Colonic mucosa (tissue), 4 donors: Measurements from ENCODE around the gene ADGRG3. TPM values are rescaled to one million over a fixed set of nuclear protein-coding genes. Genes with fewer than 3 reads are reported as not detected.

Experiments
- DNase-seq: peaks from one replicate; pipeline ENCODE4 v3.0.0-alpha.2; 2020
- H3K27ac ChIP-seq: fragments of 200-600 bp; one replicate; pipeline ENCODE4 v1.8.0; 2021
- H3K27me3 ChIP-seq: fragments of 200-600 bp; one replicate; pipeline ENCODE4 v1.8.0; 2021
- H3K36me3 ChIP-seq: fragments of 200-600 bp; one replicate; pipeline ENCODE4 v1.8.0; 2021
- H3K4me1 ChIP-seq: fragments of 200-600 bp; one replicate; pipeline ENCODE4 v1.8.0; 2021; ENCODE audit warnings: mild to moderate bottlenecking
- H3K4me3 ChIP-seq: fragments of 200-600 bp; one replicate; pipeline ENCODE4 v1.8.0; 2021
- H3K9ac ChIP-seq, 2 donors: one replicate each; pipeline ENCODE4 v1.7.0; 2013; ENCODE audit warnings: control low read depth in 2 of 2, low read depth in 2 of 2, low read length in 2 of 2
- H3K9me3 ChIP-seq: fragments of 200-600 bp; one replicate; pipeline ENCODE4 v1.8.0; 2021
- intact Hi-C: fragments of 100-400 bp; cut with DNase I; formaldehyde crosslinking; loops from one replicate; pipeline ENCODE4 v1.14.1; 2022
- total RNA-seq, 2 donors: library from RNA; stranded (reverse); fragmentation: NEBNext Ultra II Directional in 1 of 2; extraction: Animal tissue kit (Norgen Biotek cat#: 25700) in 1 of 2; gene quantifications; one replicate each; pipeline ENCODE4 v1.2.1, GENCODE V29; 2021
- TF ChIP-seq, protein P1 (sequence below): fragments of 200-600 bp; IDR thresholded peaks from one replicate; pipeline ENCODE4 v1.8.0; 2022; ENCODE audit warnings: antibody characterized with exemption, mild to moderate bottlenecking
- donor health status: healthy.
- donor health status: DM: no; HTN: no; CAD: no.
- donor health status: DM: no; HTN: no; CAD: no.

The ADGRG3 gene
- total RNA-seq, 2 donors from 2014 or later: 0.27 to 0.82 TPM

DNA sequence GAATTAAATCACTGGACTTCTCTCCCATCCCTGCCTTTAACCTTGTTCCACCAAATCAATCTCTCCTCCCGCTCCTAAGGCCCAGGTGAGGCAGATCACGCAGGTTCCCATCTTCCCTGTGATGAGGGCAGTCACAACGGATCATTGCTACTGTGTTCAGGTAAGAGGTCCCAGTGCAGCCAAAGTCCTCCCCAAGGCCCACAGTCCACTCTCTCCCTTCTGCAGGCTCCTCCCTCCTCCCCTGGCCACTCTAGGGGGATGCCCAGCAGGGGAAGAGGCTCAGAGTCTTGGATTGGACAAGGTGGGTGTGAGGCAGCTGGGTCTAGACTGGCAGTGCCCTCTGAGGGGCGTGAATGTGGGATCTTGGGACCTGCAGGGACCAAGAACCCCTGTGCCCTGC, 2.6 kb upstream of the ADGRG3 start:
- DNase-seq: no peak
- Histone ChIP-seq H3K36me3 (no peaks in the 10 kb centered on the region), H3K9me3 (no peaks in the 10 kb centered on the region), H3K4me1 (no peaks in the 10 kb centered on the region), H3K9ac (no peak overlapping the region), H3K4me3 (no peak overlapping the region), H3K27ac (no peak overlapping the region), H3K27me3 (no peaks in the 10 kb centered on the region)
- intact Hi-C loops: no loop called here
- TF ChIP-seq, protein P1, sequence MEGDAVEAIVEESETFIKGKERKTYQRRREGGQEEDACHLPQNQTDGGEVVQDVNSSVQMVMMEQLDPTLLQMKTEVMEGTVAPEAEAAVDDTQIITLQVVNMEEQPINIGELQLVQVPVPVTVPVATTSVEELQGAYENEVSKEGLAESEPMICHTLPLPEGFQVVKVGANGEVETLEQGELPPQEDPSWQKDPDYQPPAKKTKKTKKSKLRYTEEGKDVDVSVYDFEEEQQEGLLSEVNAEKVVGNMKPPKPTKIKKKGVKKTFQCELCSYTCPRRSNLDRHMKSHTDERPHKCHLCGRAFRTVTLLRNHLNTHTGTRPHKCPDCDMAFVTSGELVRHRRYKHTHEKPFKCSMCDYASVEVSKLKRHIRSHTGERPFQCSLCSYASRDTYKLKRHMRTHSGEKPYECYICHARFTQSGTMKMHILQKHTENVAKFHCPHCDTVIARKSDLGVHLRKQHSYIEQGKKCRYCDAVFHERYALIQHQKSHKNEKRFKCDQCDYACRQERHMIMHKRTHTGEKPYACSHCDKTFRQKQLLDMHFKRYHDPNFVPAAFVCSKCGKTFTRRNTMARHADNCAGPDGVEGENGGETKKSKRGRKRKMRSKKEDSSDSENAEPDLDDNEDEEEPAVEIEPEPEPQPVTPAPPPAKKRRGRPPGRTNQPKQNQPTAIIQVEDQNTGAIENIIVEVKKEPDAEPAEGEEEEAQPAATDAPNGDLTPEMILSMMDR: no peak

GRCh38 chr16:57666353-57667047, 1.6 kb upstream of the ADGRG3 start:
- Histone ChIP-seq H3K9me3 (no peaks in the 10 kb centered on the region), H3K36me3 (no peaks in the 10 kb centered on the region), H3K4me1 (no peaks in the 10 kb centered on the region), H3K27me3 (no peaks in the 10 kb centered on the region), H3K4me3 (no peak overlapping the region), H3K9ac (no peak overlapping the region), H3K27ac (no peak overlapping the region)
- TF ChIP-seq, protein P1: no peak
- DNase-seq: no peak
- intact Hi-C loops: no loop called here

- no peak overlapping the region for H3K9ac ChIP-seq
- H3K27ac ChIP-seq: no peak overlapping the region
- no peaks in the 10 kb centered on the region for H3K9me3 ChIP-seq
- no peaks in the 10 kb centered on the region for H3K36me3 ChIP-seq
- H3K27me3 ChIP-seq: no peaks in the 10 kb centered on the region
- DNase-seq: no peak
- TF ChIP-seq, protein P1: no peak
- H3K4me1 ChIP-seq: no peaks in the 10 kb centered on the region
- intact Hi-C loops: no loop called here
- H3K4me3 ChIP-seq: no peak overlapping the region
Observed at GRCh38 chr16:57667048-57667525, 1.0 kb upstream of the ADGRG3 start.

DNA sequence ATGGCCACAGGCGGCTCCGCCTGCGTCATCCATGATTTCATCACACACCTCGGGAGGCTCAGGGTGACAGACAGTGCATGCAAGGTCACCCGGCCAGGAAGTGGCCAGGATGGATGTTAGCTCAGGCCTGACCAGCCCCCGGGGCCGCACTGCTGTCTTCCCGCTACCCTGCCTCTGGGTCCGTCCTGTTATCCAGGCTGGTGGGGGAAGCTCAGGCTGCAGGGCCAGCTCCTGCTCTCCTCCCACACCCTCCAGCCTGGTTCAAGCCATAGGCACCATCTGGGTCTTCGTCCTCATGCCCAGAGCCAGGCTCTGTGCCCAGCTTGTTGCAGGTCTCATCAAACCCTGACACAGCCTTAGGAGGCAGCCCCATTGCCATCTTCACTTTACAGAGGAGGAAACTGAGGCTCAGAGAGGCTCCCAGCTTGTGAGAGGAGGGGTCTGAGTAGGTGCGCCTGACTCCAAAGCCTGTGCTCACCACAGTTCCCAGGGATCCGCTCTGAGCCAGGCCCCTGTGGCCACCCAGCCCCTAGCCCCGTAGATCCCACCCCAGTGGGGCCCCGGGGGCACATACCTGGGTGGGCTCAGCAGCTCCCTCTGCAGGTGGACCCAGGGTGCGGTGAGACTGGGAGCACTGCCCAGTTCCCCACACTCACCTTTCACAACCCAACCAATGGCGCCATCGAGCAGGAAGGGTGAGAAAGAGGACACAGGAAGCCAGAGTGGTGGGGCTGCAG, 412 bp upstream of the ADGRG3 start:
- Histone ChIP-seq H3K36me3 (no peaks in the 10 kb centered on the region), H3K27ac (no peak overlapping the region), H3K4me3 (no peak overlapping the region), H3K9me3 (no peaks in the 10 kb centered on the region), H3K27me3 (no peaks in the 10 kb centered on the region), H3K9ac (no peak overlapping the region), H3K4me1 (no peaks in the 10 kb centered on the region)
- intact Hi-C loops: no loop called here
- no peak for DNase-seq
- TF ChIP-seq, protein P1: no peak

DNA sequence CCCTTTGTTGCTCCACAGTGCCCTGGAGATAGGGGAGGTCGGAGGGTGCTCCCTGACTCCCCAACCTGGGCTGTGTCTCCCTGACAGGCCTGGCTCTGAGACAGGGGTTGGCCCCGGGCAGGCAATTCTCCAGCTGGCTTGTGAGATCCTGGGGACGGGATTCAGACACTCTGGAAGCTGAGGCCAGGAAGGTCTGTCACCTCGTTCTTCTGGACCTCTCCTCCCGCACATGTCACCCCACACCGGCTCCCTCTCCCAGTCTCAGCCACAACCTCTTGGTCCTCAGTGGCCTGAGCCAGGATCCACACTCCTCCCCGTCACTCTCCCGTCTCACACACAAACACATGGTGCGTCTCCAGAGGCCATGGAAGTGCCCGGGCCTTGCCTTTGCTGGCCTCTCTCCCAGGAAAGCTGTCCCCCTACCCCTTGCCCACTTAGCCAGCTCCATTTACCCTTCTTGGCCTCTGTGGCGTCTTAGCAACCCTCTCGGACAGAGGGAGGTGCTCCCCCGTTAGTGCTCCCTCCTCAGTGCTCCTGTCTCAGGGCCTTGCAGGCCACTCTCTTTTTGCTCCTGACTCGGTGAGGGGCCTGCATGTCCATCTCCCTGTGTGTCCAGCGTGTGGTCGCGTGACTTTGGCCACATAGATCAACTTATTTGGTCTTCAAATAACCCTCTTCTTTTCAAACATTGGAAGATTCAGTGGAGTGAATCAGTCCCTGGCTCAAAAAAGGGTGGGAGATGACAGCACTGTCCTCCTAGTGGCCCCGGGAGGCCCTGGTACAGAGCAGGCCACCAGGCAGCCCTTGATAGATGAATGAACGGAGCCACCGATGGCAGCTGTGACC, 747 bp downstream of the ADGRG3 start:
- DNase-seq: no peak
- Histone ChIP-seq H3K9ac (peak overlapping the region in 1 of 2 donors; percentile 35), H3K27me3 (no peaks in the 10 kb centered on the region), H3K4me3 (no peak overlapping the region), H3K36me3 (no peaks in the 10 kb centered on the region), H3K9me3 (no peaks in the 10 kb centered on the region), H3K4me1 (no peaks in the 10 kb centered on the region), H3K27ac (no peak overlapping the region)
- intact Hi-C loops: no loop called here
- TF ChIP-seq, protein P1: no peak
